ENCODE data around the gene ILKAP.

ILKAP gene, protein sequence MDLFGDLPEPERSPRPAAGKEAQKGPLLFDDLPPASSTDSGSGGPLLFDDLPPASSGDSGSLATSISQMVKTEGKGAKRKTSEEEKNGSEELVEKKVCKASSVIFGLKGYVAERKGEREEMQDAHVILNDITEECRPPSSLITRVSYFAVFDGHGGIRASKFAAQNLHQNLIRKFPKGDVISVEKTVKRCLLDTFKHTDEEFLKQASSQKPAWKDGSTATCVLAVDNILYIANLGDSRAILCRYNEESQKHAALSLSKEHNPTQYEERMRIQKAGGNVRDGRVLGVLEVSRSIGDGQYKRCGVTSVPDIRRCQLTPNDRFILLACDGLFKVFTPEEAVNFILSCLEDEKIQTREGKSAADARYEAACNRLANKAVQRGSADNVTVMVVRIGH

DNA sequence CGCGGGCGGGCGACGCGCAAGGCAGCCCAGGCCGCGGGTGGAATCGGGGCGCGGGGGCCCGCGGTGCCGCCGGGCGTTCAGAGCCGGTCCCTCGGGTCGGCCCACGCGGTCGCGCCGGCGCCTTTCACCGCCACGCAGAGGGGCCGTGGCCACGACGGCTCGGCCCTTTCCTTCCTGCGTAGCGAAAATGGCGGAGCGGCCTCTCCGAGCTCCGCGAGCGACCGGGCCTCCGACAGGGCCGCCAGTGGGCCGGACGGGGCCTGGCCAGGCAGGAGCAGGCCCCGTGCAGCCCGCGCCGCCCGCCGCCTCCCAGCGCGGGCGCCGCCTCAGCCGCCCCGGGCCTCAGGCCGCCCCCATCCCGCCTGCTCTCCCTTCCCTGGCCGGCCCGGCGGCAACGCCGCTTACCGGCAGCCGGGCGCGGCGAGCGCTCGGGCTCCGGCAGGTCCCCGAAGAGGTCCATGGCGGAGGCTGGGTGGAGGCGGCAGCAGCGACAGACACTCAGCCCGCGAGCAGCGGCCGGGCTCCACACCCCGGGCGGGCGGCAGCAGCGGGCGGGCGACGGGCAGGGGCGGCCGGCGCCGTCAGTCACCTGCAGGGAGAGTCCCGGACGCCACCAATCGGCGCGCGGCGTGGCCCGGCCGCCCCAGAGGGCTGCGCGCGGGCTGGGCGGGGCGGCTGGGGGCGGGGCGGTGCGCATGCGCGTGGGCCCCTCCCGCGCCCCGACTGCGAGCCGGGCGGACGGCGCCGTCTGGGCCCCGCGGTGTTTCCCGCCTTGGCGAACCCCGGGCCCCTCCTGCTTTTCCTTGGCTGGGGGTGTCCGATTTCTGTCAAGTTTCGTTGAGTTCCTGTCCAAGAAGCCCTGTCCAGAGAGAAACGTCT is at the start of gene ILKAP:
ILKAP (minus strand) TSS at position 602 of the 879 bp plus-strand sequence; CDS start at position 460, 142 bp downstream.
- peak; percentile 95 for DNase-seq

DNA sequence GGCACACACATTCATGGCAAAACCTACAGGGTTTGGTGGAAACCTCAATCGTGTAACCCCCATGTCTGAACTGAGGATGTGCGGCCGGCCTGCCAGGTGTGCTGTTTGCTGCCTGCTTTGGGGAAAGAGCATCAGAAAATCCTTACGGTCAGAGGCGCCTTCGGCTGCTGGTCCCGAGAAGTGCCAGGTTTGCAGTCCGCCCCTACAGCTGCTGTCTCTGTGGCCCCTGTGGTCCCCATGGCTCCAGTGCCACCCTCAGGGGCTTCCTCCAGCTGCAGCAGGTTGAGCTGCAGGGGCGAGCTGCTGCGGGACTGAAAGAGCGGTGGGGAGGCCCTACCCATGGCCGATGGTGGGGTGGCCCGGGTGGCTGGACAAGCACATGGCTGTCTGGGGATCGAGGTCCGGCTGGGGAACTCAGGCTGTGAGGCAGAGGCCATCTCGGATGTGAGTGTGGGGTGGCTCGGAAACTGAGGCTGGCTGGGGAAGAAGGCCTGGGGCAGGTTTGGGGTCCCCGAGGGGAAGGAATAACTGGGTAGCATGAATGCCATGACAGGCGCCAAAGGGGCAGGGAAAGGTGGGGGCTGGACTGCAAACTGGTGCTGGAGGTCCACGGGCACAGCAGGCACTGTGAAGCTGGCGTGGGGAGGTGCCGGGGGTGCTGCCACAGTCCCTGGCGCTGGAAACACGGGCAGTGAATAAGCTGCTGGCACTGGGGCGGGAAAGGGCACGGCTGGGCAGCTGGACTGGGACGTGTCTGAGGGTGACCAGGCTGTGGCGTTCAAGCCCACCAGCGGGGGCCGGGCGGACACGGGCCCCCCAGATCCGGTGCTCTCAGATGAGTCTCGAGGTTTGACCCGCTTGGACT is 49.5 kb upstream of the ILKAP start:
- DNase-seq = no peak

DNA sequence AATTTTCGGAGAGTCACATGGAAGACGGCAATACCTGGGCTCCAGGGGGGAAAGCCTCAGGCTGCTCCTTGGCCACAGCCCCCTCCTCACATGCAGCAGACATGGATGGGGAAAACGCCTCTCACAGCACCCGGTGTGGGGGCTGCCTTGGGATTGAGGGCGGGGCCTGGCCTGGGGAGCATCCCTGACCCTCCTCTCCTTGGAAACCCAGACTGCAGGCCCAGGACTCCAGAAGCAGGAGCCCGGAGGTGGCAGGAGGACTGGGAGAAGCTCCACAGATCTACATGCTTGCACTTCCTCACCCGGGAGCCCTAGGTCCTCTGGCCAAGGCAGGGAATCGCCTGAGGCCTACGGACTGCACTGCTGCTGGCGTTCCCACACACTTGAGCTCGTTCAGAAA is 48.5 kb upstream of the ILKAP start:
- DNase-seq = no peak

DNA sequence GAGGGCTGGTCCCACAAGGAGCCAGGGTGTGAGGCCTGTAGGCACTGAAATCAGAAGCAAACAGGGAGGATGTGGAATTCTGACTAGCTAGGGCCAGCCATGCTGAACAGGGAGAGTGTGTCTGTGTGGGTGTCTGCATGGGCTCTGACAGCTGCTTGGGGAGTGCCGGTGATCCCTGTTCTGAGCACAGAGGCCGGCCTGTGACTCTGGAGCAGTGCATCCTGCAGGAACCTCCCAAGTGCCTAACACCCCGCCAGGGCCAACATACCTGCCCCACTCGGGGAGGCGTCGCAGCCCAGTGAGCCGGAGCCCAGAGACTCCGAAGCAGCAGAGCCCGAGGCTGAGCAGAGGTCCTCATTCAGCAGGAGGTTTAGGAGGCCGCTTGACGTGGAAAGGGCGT is 47.8 kb upstream of the ILKAP start:
- no peak for DNase-seq

DNA sequence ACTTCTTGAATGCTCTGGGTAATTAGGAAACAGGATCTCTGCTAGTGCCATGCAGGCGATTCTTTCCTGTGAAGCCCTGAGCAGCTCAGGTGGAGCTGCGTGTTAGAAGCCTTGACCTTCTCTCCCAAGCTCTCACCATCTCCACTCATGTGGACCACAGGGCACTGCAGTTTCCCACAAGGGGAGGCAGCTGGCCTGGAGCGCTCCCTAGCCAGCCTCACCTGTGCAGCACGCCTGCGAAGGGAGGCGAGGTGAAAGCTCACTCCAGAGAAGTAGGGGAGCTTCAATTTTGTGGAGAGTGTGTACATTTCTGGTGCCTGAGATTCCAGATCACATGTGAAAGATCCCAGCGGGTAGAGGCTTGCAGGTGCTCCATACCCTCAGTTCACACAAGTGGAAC is 47.4 kb upstream of the ILKAP start:
- DNase-seq = no peak

DNA sequence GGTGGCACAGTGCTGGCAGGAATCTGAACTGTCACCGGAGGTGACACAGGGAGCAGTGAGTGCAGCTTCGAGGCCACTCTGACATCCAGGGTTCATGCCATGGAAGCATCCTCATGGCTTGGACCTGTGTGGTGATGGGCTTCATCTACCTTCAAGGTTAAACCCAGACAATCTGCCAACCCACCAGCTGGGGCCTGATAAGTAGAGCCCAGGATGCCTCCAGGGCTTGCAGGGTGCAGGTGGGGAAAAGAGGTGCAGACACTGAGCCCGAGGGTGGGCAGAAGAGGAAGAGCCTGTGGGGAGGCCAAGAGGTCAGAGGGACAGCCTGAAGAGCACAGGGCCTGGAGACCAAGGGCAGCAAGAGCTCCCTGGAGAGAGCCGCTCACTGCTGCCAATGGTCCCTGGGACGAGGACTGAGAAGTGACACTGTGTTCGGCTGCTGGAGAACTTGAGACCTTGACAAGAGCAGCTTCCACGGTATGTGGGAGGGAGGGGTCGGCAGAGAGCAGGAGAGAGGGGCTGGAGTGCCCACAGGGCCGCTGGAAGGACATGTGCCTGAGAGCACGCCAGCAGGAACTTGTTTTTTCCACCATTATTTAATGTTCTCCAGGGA is 44.5 kb upstream of the ILKAP start:
- no peak for DNase-seq

DNA sequence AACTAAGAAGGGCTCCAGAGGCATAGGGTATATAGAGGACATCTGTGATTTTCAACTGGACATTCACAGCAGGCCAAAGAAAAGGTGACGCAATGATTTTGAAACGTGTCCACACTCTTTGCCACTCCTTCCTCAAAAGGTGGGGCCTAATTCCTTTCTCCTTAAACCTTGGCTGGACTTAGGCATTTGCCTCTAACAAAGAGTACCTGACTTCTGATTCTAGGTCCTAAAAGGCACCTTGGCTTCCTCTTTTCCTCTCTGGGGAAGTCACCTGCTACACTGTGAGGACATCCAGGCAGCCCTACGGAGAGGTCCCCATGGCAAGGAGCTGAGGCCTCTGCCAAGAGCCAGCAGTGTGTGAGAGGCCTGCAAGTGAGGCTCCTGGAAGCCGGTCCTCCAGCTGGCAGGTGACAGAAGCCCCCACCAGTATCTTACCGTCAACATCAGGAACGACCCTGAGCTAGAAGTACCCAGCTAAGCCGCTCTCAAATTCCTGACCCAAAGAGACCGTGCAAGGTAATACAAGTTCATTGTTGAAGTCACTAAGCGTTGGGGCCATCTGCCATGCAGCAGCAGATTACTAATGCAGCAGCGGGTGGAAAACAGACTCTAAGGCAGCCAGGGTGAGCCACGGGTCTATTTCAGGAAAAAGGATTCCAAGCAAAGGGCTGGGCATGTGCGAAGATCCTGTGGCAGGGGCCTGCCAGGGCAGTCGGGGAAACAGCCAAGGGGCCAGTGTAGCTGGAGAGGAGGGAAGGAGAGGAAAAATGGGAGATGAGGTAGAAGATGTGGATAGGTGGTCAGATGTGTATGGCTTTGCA is 43.7 kb upstream of the ILKAP start:
- no peak for DNase-seq

DNA sequence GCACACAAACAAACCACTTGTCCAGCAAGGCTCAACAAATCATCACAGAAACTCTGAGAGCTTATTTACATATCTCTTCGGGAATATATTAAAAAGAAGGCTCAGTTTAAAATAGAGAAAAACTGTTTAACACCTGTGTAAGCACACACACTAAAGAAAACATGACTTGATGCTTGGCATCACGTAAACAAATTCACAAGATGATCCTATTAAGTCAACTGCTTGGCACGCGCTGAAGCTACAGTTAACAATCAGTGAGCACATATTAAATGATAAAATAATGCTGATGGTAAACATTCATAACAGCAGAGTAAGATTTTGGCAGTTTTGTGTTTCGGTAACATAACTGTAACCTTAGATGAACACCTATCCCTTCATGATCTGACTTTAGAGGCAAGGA is 40.7 kb upstream of the ILKAP start:
- no peak for DNase-seq

DNA sequence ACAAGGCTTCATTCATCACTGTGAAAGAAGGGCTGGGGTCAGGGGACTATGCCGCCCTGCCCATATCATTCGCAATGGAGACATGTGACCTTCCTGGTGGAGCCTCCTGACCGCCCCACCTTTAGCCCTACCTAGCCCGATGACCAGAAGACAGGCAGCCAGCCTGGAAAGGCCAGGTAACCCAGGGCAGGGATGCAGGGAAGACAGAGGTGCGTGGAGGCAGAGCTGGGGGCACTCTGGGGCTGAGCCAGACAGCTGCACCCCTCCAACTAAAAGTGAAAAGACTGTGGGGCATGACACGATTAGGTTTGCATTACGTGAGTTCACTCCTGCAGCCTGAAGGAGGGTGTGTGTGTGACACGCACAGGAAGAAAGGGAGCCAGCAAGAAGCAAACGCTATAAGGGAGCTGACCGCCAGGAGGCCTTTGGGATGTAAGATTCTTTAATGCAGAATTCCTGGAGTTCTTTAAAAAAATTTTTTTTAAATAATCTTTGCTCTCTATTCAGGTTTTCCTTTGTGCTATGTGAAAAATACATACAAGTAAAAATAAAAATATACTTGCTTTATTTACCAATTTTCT is 40.1 kb upstream of the ILKAP start:
- DNase-seq = no peak

DNA sequence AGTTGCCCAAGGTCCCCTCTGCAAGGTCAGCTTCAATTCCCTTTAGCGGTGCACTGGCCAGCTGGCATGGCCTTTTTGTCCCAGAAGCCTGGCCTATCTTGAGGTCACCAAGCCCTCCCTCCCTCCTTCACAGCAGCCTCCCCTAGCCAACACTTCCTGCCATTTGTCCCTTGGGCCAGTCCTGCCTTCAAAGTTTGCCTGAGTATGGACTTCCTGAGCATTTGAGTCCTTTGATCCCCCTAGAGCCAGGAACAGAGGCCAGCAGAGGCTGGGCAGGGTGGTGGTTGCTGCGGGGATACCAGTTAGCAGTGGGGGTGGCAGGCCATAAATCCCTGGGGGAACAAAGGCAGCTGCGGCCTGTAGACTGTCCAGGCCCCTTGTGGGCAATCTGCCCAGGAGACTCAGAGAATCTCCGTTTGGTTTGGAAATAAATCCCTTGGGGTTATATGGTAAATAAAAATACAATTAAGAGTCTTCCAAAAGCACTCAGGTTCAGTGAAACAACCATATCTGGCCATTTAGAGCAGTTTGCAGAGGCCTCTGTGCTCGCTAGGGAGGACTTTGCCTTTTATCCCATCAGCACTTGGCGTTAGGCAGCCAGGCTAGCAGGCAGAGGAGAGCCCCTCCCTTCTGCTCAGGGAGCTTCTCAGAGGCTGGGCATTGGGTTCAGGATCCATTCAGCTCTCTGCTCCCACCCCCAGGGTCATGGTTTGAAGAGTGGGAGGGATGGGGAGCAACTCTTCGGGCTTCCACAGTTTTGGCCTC is 39.4 kb upstream of the ILKAP start:
- no peak for DNase-seq

DNA sequence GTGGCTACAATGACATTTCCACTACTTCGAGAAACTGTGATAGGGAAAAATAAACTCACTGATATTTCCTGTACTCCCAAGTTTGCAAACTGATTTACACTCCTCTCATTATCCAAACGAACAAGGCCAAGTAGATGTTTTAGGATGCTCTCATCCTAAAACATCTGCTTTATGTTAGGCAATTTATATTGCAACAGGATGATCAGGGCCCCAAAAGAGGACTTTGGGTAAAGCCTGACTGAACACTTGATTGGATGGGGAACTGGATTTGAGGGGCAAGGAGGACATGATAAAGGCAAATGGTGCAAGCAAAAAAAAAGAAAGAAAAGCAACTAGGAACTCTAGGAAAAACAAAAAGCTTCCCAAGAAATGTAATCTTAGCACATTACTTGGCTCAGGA is 38.5 kb upstream of the ILKAP start:
- no peak for DNase-seq

DNA sequence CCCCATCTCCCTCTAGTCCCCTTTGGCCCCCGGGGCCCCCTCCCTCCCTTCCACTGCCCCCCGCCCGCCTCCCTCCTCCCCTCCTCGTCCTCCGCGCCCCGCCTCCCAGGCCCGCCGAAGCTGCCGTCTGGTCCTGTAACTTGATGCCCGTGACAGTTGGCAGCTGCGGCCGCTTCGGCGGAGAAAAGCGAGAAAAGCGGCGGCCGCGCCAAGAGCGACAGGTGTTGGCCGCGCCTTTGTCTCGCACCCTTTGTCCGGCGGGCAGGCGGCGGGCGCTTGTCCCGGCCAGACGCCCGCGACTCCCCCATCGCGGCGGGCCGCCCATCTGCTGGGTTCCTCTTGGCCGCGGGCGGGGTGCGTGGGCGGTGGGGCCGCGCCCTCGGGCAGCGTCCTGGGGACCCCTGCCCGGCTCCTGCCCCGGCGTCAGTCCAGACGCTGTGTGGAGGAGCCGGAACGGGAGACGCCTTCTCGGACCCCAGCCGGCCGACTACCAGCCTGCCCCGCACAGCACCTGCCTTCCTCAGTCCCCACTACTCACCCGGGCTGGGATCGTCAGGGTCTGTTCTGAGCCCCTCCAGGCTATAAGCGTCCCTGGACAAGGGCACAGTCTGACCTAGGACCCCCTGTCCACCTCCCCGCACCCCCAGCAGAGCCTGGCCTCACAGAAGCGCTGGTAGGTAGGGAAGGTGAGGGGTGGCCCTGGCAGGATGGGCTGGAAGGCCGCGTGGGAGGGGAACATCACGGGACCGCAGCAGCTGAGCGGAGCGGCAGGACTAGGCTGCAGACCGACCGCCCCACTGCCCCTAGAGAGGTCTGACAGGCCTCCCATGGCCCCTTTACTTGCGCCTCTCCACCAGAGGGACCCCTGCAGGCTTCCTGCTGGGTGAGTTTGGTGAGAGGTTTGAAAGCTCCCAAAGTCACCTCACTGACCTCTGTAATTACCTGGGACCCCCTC is 37.5 kb upstream of the ILKAP start:
- DNase-seq = no peak

DNA sequence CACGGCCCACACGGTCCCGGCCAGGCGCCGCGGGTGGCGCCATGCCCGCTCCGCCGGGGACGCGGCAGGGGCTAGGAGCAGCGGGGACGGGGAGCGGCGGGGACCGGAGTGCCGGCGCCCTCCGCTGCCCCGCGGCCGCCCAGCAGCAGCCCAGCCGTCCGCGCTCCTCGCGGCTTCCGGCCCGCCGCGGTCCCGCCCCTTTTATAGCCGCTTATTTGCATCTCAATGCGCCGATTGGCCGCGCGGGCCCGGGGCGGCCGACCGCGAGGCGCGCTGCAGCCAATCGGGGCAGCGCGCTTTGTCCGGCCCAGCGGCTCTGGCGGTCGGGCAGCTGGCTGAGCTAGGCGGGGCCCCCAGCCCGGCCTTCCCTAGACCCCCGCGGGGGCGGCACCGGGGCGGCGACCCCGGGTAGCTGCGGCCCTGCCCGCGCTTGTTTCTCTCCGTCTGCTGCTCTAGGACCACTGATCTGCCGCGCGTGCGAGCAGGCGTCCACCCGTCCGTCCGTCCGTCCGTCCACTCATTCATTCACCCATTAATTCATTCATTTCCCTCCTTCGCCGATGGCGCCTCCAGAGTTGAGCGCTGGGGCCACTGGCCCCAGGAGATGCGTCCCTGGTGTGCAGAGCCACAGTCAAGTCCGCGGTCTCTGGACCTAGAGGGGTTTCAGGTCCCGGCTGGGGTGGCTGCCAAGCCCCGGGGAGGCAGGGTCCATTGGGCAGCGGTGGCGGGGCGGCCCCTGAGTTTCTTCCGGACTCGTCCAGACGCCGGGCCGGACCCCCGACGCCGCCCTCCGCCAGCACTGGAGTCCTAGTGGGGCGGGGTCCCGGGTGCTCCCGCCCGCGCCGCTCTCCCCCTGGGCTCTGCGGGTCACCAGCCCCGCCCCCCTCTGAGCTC is 36.6 kb upstream of the ILKAP start, which contains the start of gene HES6:
HES6 (minus strand) TSS at position 176 of the 894 bp plus-strand sequence; CDS start at position 43, 133 bp downstream.
- peak; percentile 86 for DNase-seq

DNA sequence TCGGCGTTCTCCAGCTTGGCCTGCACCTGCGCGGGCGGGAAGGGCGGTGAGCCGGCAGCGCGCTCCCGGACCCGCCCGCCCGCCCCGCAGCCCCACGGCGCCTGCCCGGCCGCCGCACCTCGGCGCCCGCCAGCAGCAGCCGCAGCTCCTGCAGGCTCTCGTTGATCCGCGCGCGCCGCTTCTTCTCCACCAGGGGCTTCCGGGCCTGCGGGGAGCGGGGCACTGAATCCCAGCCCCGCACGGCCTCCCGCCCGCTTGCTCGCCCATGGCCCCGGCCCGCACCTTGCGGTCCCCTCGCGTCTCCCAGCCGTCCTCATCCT is 36.0 kb upstream of the ILKAP start:
- DNase-seq = peak; percentile 70

DNA sequence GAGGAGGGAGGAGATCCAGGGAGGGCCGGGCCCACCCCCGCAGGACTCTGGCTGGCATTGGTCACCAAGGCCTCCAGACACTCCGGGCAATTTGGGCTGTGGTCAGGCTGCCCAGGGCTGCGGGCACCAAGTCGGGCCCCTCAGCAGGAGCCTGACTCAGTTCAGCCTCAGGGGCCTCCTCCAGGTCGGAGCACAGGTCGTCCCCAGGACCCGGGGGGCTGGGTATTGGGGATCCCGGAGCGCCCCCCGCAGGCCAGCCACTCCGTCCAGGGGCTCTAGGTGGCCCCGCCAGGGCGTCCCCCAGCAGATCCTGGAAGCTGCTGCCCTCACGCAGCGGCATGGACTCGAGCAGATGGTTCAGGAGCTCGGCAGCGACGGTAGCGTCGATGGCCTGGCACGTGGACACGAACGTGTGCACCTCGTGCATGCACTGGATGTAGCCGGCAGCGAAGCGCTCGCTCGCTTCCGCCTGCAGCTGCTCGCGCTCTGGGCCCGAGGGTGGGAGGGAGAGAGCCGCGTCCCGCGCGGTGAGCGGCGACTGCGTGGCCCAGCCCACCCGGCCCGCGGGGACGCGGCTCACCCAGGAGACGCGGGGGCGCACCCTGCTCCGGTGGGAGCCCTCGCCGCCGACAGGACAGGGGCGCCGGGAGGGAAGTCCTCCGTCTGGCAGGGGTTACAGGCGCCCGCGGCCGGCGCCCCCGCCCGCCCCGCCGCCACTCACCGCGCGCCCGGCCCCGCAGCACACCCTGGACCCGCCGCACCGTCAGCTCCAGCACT is 35.5 kb upstream of the ILKAP start:
- DNase-seq = no peak

DNA sequence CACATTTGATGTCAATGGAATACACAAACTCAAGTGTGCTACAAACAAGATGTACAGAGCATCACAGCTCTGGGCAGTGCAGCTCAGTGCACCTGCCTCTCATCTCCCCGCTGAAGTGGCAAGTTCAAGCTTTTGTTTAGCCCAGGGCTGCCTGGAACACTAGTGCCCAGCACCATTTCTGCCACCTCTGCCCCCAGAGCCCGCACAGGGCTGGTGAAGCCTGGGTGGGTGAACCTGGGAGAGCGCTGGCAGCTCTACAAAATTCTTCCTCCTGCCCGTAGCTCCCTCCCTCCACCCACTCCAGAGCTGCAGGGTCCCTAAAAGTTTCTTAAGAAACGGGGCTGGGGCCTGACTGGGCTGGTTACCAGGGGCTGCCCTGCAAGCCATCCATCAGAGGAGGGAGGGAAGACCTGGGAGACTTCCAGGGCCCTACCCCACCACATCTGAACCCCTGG is 34.8 kb upstream of the ILKAP start:
- no peak for DNase-seq

DNA sequence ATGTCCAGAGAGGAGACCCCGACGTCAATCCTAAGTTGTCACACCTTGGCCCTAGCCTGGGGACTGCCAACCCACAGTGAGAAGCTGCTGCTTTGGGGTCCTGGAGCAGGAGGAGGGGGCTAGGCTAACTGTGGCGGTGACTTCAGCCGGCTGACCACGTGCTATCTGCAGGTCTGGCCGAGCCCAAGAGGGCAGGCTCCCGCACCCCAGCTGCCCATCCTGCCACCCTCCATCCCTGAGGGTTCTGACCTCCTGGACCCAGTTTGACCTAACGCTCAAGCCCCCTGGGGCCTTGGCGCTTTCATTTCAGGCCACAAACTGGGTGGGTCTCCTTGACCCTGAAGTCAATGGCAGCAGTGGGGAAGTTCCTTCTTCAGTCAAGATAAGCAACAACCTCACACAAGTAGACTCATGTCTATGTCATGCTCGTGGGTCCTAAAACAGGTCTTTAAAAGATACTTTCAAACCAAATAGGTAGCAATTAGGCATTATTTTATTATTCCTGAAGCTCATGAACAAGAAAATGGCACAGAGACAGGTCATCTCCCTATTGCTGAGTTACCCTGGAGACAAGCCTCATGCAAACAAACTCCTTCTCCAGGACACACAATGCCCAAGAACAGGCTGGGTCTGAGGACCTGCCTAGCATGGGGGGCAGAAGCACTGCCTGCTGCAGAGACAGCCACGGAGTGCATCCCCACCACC is 34.1 kb upstream of the ILKAP start:
- DNase-seq = no peak
